ENCODE data around the gene INTS4. TPM values are rescaled to one million over a fixed set of nuclear protein-coding genes. Genes with fewer than 3 reads are reported as not detected.

Gene INTS4
- total and polyA plus RNA-seq, 2 experiments from 2014 or later = 24.6 to 47.6 TPM

GRCh38 chr11:77993902-77994301 is 566 bp downstream of the INTS4 start:
- peaks cover 9% of the 10 kb centered on the region for H3K4me1 Mint-ChIP-seq
- H3K9me3 Mint-ChIP-seq = no peaks in the 10 kb centered on the region
- H3K4me3 Mint-ChIP-seq = peak overlapping the region; percentile 99
- peaks cover 26% of the 10 kb centered on the region for H3K79me2 ChIP-seq (replicated peaks; ENCODE audit: insufficient read depth)
- H3K4me1 ChIP-seq (ENCODE audit: insufficient read depth) = peaks cover 6% of the 10 kb centered on the region; the same call in 1 of the 2 replicates
- peaks cover 4% of the 10 kb centered on the region; the same call in 2 of the 3 replicates for H3K36me3 Mint-ChIP-seq (ENCODE audit: low read depth)
- peak overlapping the region; percentile 97 for H3K27ac Mint-ChIP-seq
- no peaks in the 10 kb centered on the region for H3K27me3 ChIP-seq (ENCODE audit: insufficient read depth)
- H3K36me3 ChIP-seq (ENCODE audit: insufficient read depth) = peaks cover 8% of the 10 kb centered on the region; the same call in 1 of the 2 replicates
- H3K27ac ChIP-seq (ENCODE audit: low read depth) = peak overlapping the region; percentile 56
- H3K9me2 ChIP-seq (ENCODE audit: insufficient read depth) = no peaks in the 10 kb centered on the region
- peak; percentile 40 for DNase-seq (ENCODE audit: low spot score)
- H3K4me3 ChIP-seq = peak overlapping the region; percentile 78
- peak overlapping the region; percentile 79 for H3K4me2 ChIP-seq
- ATAC-seq = peak; percentile 13
- TF ChIP-seq REST (IDR thresholded peaks at IDR 0.05; ENCODE audit: unreplicated experiment) (no peak), NANOG (IDR thresholded peaks at IDR 0.05; ENCODE audit: borderline replicate concordance) (no peak), JUNB (IDR thresholded peaks at IDR 0.05; ENCODE audit: unreplicated experiment) (no peak), EZH2phosphoT487 (IDR thresholded peaks at IDR 0.05; ENCODE audit: unreplicated experiment) (no peak), EZH2 (IDR thresholded peaks at IDR 0.05; ENCODE audit: low read depth, unreplicated experiment) (no peak), ZNF462 (CRISPR knock-in tag; IDR thresholded peaks at IDR 0.05) (no peak), ZNF114 (CRISPR knock-in tag; IDR thresholded peaks at IDR 0.05) (no peak), ETS1 (IDR thresholded peaks at IDR 0.05) (no peak), CTCF (conservative IDR thresholded peaks at IDR 0.05; ENCODE audit: low read depth in 2 of 2) (no peak), ZNF331 (CRISPR knock-in tag; IDR thresholded peaks at IDR 0.05; ENCODE audit: low read depth) (no peak), POLR2AphosphoS5 (IDR thresholded peaks at IDR 0.05; ENCODE audit: low read depth) (no peak), STAT1 (IDR thresholded peaks at IDR 0.05; ENCODE audit: unreplicated experiment) (no peak), CREB1 (CRISPR knock-in tag; IDR thresholded peaks at IDR 0.05; ENCODE audit: low read depth) (no peak)
- peaks cover 6% of the 10 kb centered on the region; the same call in 1 of the 2 replicates for H3F3A ChIP-seq (replicated peaks; ENCODE audit: low read depth)
- peak overlapping the region; percentile 67 for H2AFZ ChIP-seq
- peaks cover 7% of the 10 kb centered on the region for H3K27me3 Mint-ChIP-seq (ENCODE audit: insufficient read depth, low read depth, poor library complexity)
- H4K20me1 ChIP-seq (replicated peaks; ENCODE audit: insufficient read depth) = no peaks in the 10 kb centered on the region

Measured in GM23338 (cell line).